ENCODE measurements around the gene XRCC1. TPM values are rescaled to one million over a fixed set of nuclear protein-coding genes. Genes with fewer than 3 reads are reported as not detected.
A peak's percentile ranks its signal among the peaks of the same experiment; 100 is the strongest.

XRCC1 gene
- total RNA-seq, 1 experiment from 2014 or later = 23.4 TPM

DNA sequence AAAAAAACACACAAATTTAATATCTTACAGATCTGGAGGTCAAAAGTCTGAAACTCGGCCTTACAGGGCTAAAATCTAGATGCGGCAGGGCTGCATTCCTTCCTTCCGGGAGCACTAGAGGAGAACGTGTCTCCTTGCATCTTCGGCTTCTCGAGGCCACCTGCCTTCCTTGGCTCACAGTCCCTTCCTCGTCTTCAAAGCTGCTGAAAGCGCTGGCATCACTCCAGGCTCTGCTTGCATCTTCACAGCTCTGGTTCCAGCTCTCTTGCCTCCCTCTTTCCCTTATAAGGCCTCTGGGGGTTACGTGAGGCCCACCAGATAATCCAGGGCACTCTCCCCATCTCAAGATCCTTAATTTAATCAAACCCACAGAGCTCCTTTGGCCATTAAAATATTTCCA, 10.5 kb downstream of the XRCC1 start:
- Histone ChIP-seq H3K9ac (ENCODE audit: low read length) (no peak overlapping the region), H4K20me1 (ENCODE audit: low read length) (no peaks in the 10 kb centered on the region), H3K4me2 (ENCODE audit: low read length) (no peak overlapping the region), H3K4me3 (ENCODE audit: low read length) (no peak overlapping the region), H3F3A (ENCODE audit: low read length, unreplicated experiment) (no peaks in the 10 kb centered on the region), H3K4me1 (ENCODE audit: insufficient read depth, low read length) (peaks cover 11% of the 10 kb centered on the region), H3K9me3 (ENCODE audit: low read length) (no peaks in the 10 kb centered on the region), H3K79me2 (ENCODE audit: low read length) (0 out of 2 replicates have a peak, but pooled peaks cover 2% of the 10 kb centered on the region), H3K9me2 (replicated peaks; ENCODE audit: low read length) (no peaks in the 10 kb centered on the region), H2AFZ (ENCODE audit: low read length) (no peak overlapping the region), H3K27me3 (ENCODE audit: low read length) (no peaks in the 10 kb centered on the region), H3K36me3 (ENCODE audit: low read depth, low read length) (no peaks in the 10 kb centered on the region; the same call in 1 of the 2 replicates), H3K27ac (ENCODE audit: low read length) (no peak overlapping the region)
- no peak for ATAC-seq
- TF ChIP-seq EZH2 (IDR thresholded peaks at IDR 0.05; ENCODE audit: low read length, unreplicated experiment) (no peak), EZH2phosphoT487 (IDR thresholded peaks at IDR 0.05; ENCODE audit: borderline replicate concordance, low read length) (no peak)
- TF ChIP-seq, protein P1, sequence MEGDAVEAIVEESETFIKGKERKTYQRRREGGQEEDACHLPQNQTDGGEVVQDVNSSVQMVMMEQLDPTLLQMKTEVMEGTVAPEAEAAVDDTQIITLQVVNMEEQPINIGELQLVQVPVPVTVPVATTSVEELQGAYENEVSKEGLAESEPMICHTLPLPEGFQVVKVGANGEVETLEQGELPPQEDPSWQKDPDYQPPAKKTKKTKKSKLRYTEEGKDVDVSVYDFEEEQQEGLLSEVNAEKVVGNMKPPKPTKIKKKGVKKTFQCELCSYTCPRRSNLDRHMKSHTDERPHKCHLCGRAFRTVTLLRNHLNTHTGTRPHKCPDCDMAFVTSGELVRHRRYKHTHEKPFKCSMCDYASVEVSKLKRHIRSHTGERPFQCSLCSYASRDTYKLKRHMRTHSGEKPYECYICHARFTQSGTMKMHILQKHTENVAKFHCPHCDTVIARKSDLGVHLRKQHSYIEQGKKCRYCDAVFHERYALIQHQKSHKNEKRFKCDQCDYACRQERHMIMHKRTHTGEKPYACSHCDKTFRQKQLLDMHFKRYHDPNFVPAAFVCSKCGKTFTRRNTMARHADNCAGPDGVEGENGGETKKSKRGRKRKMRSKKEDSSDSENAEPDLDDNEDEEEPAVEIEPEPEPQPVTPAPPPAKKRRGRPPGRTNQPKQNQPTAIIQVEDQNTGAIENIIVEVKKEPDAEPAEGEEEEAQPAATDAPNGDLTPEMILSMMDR (conservative IDR thresholded peaks at IDR 0.05; ENCODE audit: low read depth, low read length) = no peak
- no TSS peak for BruUV-seq (replicated peaks)
- intact Hi-C loops (cut with micrococcal nuclease) = no loop called here
- DNase-seq = no peak
- ChIA-PET POLR2A (ENCODE audit: unreplicated experiment) (no interaction called here), CTCF (no interaction called here)

DNA sequence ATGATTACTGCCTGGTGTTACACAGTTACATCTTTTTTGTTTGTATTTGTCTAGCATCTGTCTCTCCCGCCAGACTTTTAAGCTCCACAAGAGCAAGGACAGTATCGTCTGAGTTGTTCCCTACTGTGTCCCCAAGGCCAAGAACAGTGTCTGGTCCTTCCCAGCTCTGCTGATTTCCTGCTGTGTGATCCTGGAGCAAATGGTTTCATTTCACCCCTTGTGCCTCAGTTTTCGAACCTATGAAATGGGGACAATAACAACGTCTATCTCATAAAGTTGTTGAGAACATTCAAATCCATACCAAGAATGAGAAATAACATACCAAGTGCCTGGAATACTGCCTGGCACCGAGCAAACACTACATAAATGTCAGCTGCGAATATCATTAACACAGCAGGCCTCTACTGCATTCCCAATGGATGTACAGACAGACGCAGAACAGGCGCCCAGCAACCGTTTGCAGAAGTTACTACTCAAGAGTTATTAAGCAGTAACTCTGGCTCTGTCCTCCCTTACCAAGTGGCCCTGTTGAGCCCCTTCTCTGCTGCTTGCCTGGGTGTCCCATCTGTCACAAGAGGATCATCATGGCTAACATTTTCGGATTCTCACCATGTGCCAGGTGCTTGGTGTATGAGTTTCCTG, 11.4 kb downstream of the XRCC1 start:
- H2AFZ ChIP-seq (ENCODE audit: low read length) = no peak overlapping the region
- no peaks in the 10 kb centered on the region; the same call in 1 of the 2 replicates for H3K36me3 ChIP-seq (ENCODE audit: low read depth, low read length)
- H3K27ac ChIP-seq (ENCODE audit: low read length) = no peak overlapping the region
- intact Hi-C loops (cut with micrococcal nuclease) = no loop called here
- H3K27me3 ChIP-seq (ENCODE audit: low read length) = no peaks in the 10 kb centered on the region
- BruUV-seq (replicated peaks) = no TSS peak
- no peaks in the 10 kb centered on the region for H3F3A ChIP-seq (ENCODE audit: low read length, unreplicated experiment)
- no peaks in the 10 kb centered on the region for H3K9me2 ChIP-seq (replicated peaks; ENCODE audit: low read length)
- H3K9ac ChIP-seq (ENCODE audit: low read length) = no peak overlapping the region
- H4K20me1 ChIP-seq (ENCODE audit: low read length) = no peaks in the 10 kb centered on the region
- no peak for TF ChIP-seq EZH2phosphoT487 (IDR thresholded peaks at IDR 0.05; ENCODE audit: borderline replicate concordance, low read length)
- CTCF ChIA-PET = no interaction called here
- no peak for ATAC-seq
- no peak overlapping the region for H3K4me2 ChIP-seq (ENCODE audit: low read length)
- no peaks in the 10 kb centered on the region for H3K79me2 ChIP-seq (ENCODE audit: low read length)
- POLR2A ChIA-PET (ENCODE audit: unreplicated experiment) = no interaction called here
- H3K4me1 ChIP-seq (ENCODE audit: insufficient read depth, low read length) = peaks cover 11% of the 10 kb centered on the region
- no peak overlapping the region for H3K4me3 ChIP-seq (ENCODE audit: low read length)
- no peak for DNase-seq
- H3K9me3 ChIP-seq (ENCODE audit: low read length) = no peaks in the 10 kb centered on the region

DNA sequence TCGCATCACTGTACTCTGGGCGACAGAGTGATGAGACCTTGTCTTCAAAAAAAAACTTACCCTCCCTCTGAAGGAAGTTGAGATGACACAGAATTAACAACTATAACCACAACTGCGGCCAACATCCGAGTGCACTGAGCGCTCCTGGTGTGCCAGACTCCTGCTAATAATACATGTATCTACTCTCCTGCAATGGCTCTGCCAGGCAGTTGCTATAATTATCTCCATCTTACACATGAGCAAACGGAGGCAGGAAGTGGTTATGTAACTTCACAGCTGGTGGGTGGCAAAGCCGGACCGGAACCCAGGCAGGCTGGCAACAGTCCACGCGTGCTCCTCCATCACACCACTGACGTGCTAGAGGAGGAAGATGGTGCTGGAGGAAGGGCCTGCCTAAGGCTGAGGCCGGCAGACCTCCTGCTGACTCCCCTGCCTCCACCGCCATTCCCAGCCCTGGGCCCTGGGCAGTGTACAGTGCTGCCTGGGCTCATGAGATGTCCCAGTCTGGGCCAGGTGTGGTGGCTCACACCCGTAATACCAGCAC, 12.6 kb downstream of the XRCC1 start:
- Histone ChIP-seq H3K36me3 (ENCODE audit: low read depth, low read length) (no peaks in the 10 kb centered on the region; the same call in 1 of the 2 replicates), H3K9me2 (replicated peaks; ENCODE audit: low read length) (no peaks in the 10 kb centered on the region), H3K27ac (ENCODE audit: low read length) (peak overlapping the region; percentile 78), H3K4me2 (ENCODE audit: low read length) (0 out of 2 replicates have a peak overlapping the region, but pooled peaks have one; percentile 31), H3K9me3 (ENCODE audit: low read length) (no peaks in the 10 kb centered on the region), H3K4me3 (ENCODE audit: low read length) (no peak overlapping the region), H3K4me1 (ENCODE audit: insufficient read depth, low read length) (peaks cover 11% of the 10 kb centered on the region), H2AFZ (ENCODE audit: low read length) (no peak overlapping the region), H3K27me3 (ENCODE audit: low read length) (no peaks in the 10 kb centered on the region), H4K20me1 (ENCODE audit: low read length) (no peaks in the 10 kb centered on the region), H3K79me2 (ENCODE audit: low read length) (no peaks in the 10 kb centered on the region), H3F3A (ENCODE audit: low read length, unreplicated experiment) (no peaks in the 10 kb centered on the region), H3K9ac (ENCODE audit: low read length) (no peak overlapping the region; the same call in 1 of the 2 replicates)
- ChIA-PET CTCF (no interaction called here), POLR2A (ENCODE audit: unreplicated experiment) (no interaction called here)
- intact Hi-C loops (cut with micrococcal nuclease) = no loop called here
- no peak for TF ChIP-seq EZH2phosphoT487 (IDR thresholded peaks at IDR 0.05; ENCODE audit: borderline replicate concordance, low read length)
- TF ChIP-seq, protein P1 (conservative IDR thresholded peaks at IDR 0.05; ENCODE audit: low read depth, low read length) = no peak
- no peak for TF ChIP-seq EZH2 (IDR thresholded peaks at IDR 0.05; ENCODE audit: low read length, unreplicated experiment)
- no TSS peak for BruUV-seq (replicated peaks)
- peak; percentile 75 for ATAC-seq
- peak; percentile 71 for DNase-seq
